ENCODE results near the gene ZC3H18.

Gene ZC3H18

GRCh38 chr16:88669980-88670379 lies 99.8 kb downstream of the ZC3H18 start:
- no peak overlapping the region for H4K91ac ChIP-seq (ENCODE audit: low read depth, low read length, poor library complexity)
- no peak overlapping the region for H2BK12ac ChIP-seq (ENCODE audit: low read length)
- no peak overlapping the region for H3K23ac ChIP-seq (ENCODE audit: low read depth, low read length, poor library complexity)
- H3K4me3 ChIP-seq (ENCODE audit: low read length in 2 of 2): no peak overlapping the region
- H3K4me1 ChIP-seq (ENCODE audit: control insufficient read depth in 2 of 2, insufficient read depth in 1 of 2, low read depth in 1 of 2, low read length in 2 of 2): peaks cover 2 to 3% of the 10 kb centered on the region in 2 donors
- no peak for DNase-seq (ENCODE audit: low spot score)
- peaks cover 3% of the 10 kb centered on the region for H3K79me1 ChIP-seq (ENCODE audit: low read depth, low read length)
- H3K9ac ChIP-seq (ENCODE audit: low read depth, low read length, poor library complexity): no peak overlapping the region
- H2AK5ac ChIP-seq (ENCODE audit: low read depth, low read length): no peak overlapping the region
- no peak overlapping the region for H3K4me2 ChIP-seq (ENCODE audit: insufficient read depth, low read length, poor library complexity, severe bottlenecking)
- no peak overlapping the region for H2BK15ac ChIP-seq (ENCODE audit: low read length)
- no peak overlapping the region for H3K14ac ChIP-seq (ENCODE audit: low read length)
- H2BK120ac ChIP-seq (ENCODE audit: low read depth, low read length): no peak overlapping the region
- H3K36me3 ChIP-seq (replicated peaks in 1 of 2; ENCODE audit: control insufficient read depth in 2 of 2, insufficient read depth in 2 of 2, low read length in 2 of 2): peaks cover 2 to 15% of the 10 kb centered on the region in 2 donors
- no peak overlapping the region for H2BK5ac ChIP-seq (ENCODE audit: low read length)
- no peak overlapping the region for H3K4ac ChIP-seq (ENCODE audit: low read length)
- no peak overlapping the region for H2AFZ ChIP-seq (ENCODE audit: low read length)
- H4K8ac ChIP-seq (ENCODE audit: low read depth, low read length): no peak overlapping the region
- H3K9me3 ChIP-seq (replicated peaks in 1 of 2; ENCODE audit: control insufficient read depth in 2 of 2, insufficient read depth in 1 of 2, low read depth in 1 of 2, low read length in 2 of 2): no peaks in the 10 kb centered on the region
- WGBS, 2 donors (ENCODE audit: extremely low coverage in 2 of 2, insufficient read length in 2 of 2, insufficient replicate concordance in 1 of 2): no CpG with 5 or more reads among the region's 10 CpGs
- H3K18ac ChIP-seq (ENCODE audit: low read length): no peak overlapping the region
- H3K27me3 ChIP-seq (ENCODE audit: control insufficient read depth in 3 of 3, insufficient read depth in 3 of 3, low read depth in 1 of 3, low read length in 3 of 3): no peaks in the 10 kb centered on the region
- H3K27ac ChIP-seq (replicated peaks; ENCODE audit: low read length): no peak overlapping the region

GRCh38 chr16:88671806-88672205 lies 101.6 kb downstream of the ZC3H18 start:
- H3K36me3 ChIP-seq (replicated peaks in 1 of 2; ENCODE audit: control insufficient read depth in 2 of 2, insufficient read depth in 2 of 2, low read length in 2 of 2): peaks cover 0 to 3% of the 10 kb centered on the region in 2 donors
- peak overlapping the region; percentile 67 for H3K9ac ChIP-seq (ENCODE audit: low read depth, low read length, poor library complexity)
- no peak overlapping the region for H3K4ac ChIP-seq (ENCODE audit: low read length)
- H3K4me2 ChIP-seq (ENCODE audit: insufficient read depth, low read length, poor library complexity, severe bottlenecking): no peak overlapping the region
- H4K8ac ChIP-seq (ENCODE audit: low read depth, low read length): peak overlapping the region; percentile 92
- H3K4me3 ChIP-seq (ENCODE audit: low read length in 2 of 2): no peak overlapping the region
- H3K4me1 ChIP-seq (ENCODE audit: control insufficient read depth in 2 of 2, insufficient read depth in 1 of 2, low read depth in 1 of 2, low read length in 2 of 2): peaks cover 2 to 3% of the 10 kb centered on the region in 2 donors
- H3K14ac ChIP-seq (ENCODE audit: low read length): no peak overlapping the region
- H2BK120ac ChIP-seq (ENCODE audit: low read depth, low read length): no peak overlapping the region
- H3K27ac ChIP-seq (replicated peaks; ENCODE audit: low read length): no peak overlapping the region
- peak overlapping the region; percentile 81 for H2BK15ac ChIP-seq (ENCODE audit: low read length)
- H2BK5ac ChIP-seq (ENCODE audit: low read length): peak overlapping the region; percentile 66
- no peak overlapping the region for H4K91ac ChIP-seq (ENCODE audit: low read depth, low read length, poor library complexity)
- peak overlapping the region; percentile 57 for H3K18ac ChIP-seq (ENCODE audit: low read length)
- H3K23ac ChIP-seq (ENCODE audit: low read depth, low read length, poor library complexity): peak overlapping the region; percentile 73
- H3K27me3 ChIP-seq (ENCODE audit: control insufficient read depth in 3 of 3, insufficient read depth in 3 of 3, low read depth in 1 of 3, low read length in 3 of 3): no peaks in the 10 kb centered on the region
- H2BK12ac ChIP-seq (ENCODE audit: low read length): no peak overlapping the region
- no CpG with 5 or more reads among the region's 23 CpGs for WGBS, 2 donors (ENCODE audit: extremely low coverage in 2 of 2, insufficient read length in 2 of 2, insufficient replicate concordance in 1 of 2)
- no peak overlapping the region for H2AFZ ChIP-seq (ENCODE audit: low read length)
- no peak for DNase-seq (ENCODE audit: low spot score)
- H3K9me3 ChIP-seq (replicated peaks in 1 of 2; ENCODE audit: control insufficient read depth in 2 of 2, insufficient read depth in 1 of 2, low read depth in 1 of 2, low read length in 2 of 2): no peaks in the 10 kb centered on the region
- H3K79me1 ChIP-seq (ENCODE audit: low read depth, low read length): peaks cover 3% of the 10 kb centered on the region
- H2AK5ac ChIP-seq (ENCODE audit: low read depth, low read length): peak overlapping the region; percentile 93

GRCh38 chr16:88672776-88673175 lies 102.6 kb downstream of the ZC3H18 start:
- Histone ChIP-seq H3K27ac (replicated peaks; ENCODE audit: low read length) (no peak overlapping the region), H3K79me1 (ENCODE audit: low read depth, low read length) (peaks cover 3% of the 10 kb centered on the region), H3K9me3 (replicated peaks in 1 of 2; ENCODE audit: control insufficient read depth in 2 of 2, insufficient read depth in 1 of 2, low read depth in 1 of 2, low read length in 2 of 2) (no peaks in the 10 kb centered on the region), H4K91ac (ENCODE audit: low read depth, low read length, poor library complexity) (no peak overlapping the region), H3K4me3 (ENCODE audit: low read length in 2 of 2) (no peak overlapping the region), H2AK5ac (ENCODE audit: low read depth, low read length) (no peak overlapping the region), H3K4me2 (ENCODE audit: insufficient read depth, low read length, poor library complexity, severe bottlenecking) (no peak overlapping the region), H3K18ac (ENCODE audit: low read length) (no peak overlapping the region), H2BK5ac (ENCODE audit: low read length) (no peak overlapping the region), H3K9ac (ENCODE audit: low read depth, low read length, poor library complexity) (no peak overlapping the region), H2BK15ac (ENCODE audit: low read length) (no peak overlapping the region), H3K14ac (ENCODE audit: low read length) (no peak overlapping the region), H2AFZ (ENCODE audit: low read length) (no peak overlapping the region), H3K4me1 (ENCODE audit: control insufficient read depth in 2 of 2, insufficient read depth in 1 of 2, low read depth in 1 of 2, low read length in 2 of 2) (peaks cover 0 to 2% of the 10 kb centered on the region in 2 donors), H3K23ac (ENCODE audit: low read depth, low read length, poor library complexity) (no peak overlapping the region), H3K36me3 (replicated peaks in 1 of 2; ENCODE audit: control insufficient read depth in 2 of 2, insufficient read depth in 2 of 2, low read length in 2 of 2) (no peaks in the 10 kb centered on the region), H2BK120ac (ENCODE audit: low read depth, low read length) (no peak overlapping the region), H3K27me3 (ENCODE audit: control insufficient read depth in 3 of 3, insufficient read depth in 3 of 3, low read depth in 1 of 3, low read length in 3 of 3) (no peaks in the 10 kb centered on the region), H3K4ac (ENCODE audit: low read length) (no peak overlapping the region), H4K8ac (ENCODE audit: low read depth, low read length) (no peak overlapping the region), H2BK12ac (ENCODE audit: low read length) (no peak overlapping the region)
- no peak for DNase-seq (ENCODE audit: low spot score)
- no CpG with 5 or more reads among the region's 11 CpGs for WGBS, 2 donors (ENCODE audit: extremely low coverage in 2 of 2, insufficient read length in 2 of 2, insufficient replicate concordance in 1 of 2)

- H2BK12ac ChIP-seq (ENCODE audit: low read length): no peak overlapping the region
- H3K9ac ChIP-seq (ENCODE audit: low read depth, low read length, poor library complexity): no peak overlapping the region
- H3K18ac ChIP-seq (ENCODE audit: low read length): no peak overlapping the region
- H2BK15ac ChIP-seq (ENCODE audit: low read length): no peak overlapping the region
- H2BK120ac ChIP-seq (ENCODE audit: low read depth, low read length): no peak overlapping the region
- no peak overlapping the region for H3K27ac ChIP-seq (replicated peaks; ENCODE audit: low read length)
- no peak overlapping the region for H2AK5ac ChIP-seq (ENCODE audit: low read depth, low read length)
- no peak overlapping the region for H3K4me3 ChIP-seq (ENCODE audit: low read length in 2 of 2)
- no peak overlapping the region for H3K4me2 ChIP-seq (ENCODE audit: insufficient read depth, low read length, poor library complexity, severe bottlenecking)
- no peaks in the 10 kb centered on the region for H3K36me3 ChIP-seq (replicated peaks in 1 of 2; ENCODE audit: control insufficient read depth in 2 of 2, insufficient read depth in 2 of 2, low read length in 2 of 2)
- no peak for DNase-seq (ENCODE audit: low spot score)
- peaks cover 3% of the 10 kb centered on the region for H3K79me1 ChIP-seq (ENCODE audit: low read depth, low read length)
- H3K4me1 ChIP-seq (ENCODE audit: control insufficient read depth in 2 of 2, insufficient read depth in 1 of 2, low read depth in 1 of 2, low read length in 2 of 2): peaks cover 0 to 2% of the 10 kb centered on the region in 2 donors
- no peak overlapping the region for H3K14ac ChIP-seq (ENCODE audit: low read length)
- no peak overlapping the region for H3K4ac ChIP-seq (ENCODE audit: low read length)
- WGBS, 2 donors (ENCODE audit: extremely low coverage in 2 of 2, insufficient read length in 2 of 2, insufficient replicate concordance in 1 of 2): no CpG with 5 or more reads among the region's 19 CpGs
- H3K9me3 ChIP-seq (replicated peaks in 1 of 2; ENCODE audit: control insufficient read depth in 2 of 2, insufficient read depth in 1 of 2, low read depth in 1 of 2, low read length in 2 of 2): no peaks in the 10 kb centered on the region
- no peaks in the 10 kb centered on the region for H3K27me3 ChIP-seq (ENCODE audit: control insufficient read depth in 3 of 3, insufficient read depth in 3 of 3, low read depth in 1 of 3, low read length in 3 of 3)
- H2BK5ac ChIP-seq (ENCODE audit: low read length): peak overlapping the region; percentile 48
- no peak overlapping the region for H3K23ac ChIP-seq (ENCODE audit: low read depth, low read length, poor library complexity)
- no peak overlapping the region for H2AFZ ChIP-seq (ENCODE audit: low read length)
- no peak overlapping the region for H4K91ac ChIP-seq (ENCODE audit: low read depth, low read length, poor library complexity)
- H4K8ac ChIP-seq (ENCODE audit: low read depth, low read length): no peak overlapping the region
These were observed 103.6 kb downstream of the ZC3H18 start for GRCh38 chr16:88673716-88674379.

Data from neuronal stem cell (in vitro differentiated cells).